Smooth muscle cell (in vitro differentiated cells): Measurements from ENCODE around the gene CDH15. TPM values are rescaled to one million over a fixed set of nuclear protein-coding genes. Genes with fewer than 3 reads are reported as not detected.

Experiments used
- DNase-seq: peaks from one replicate; lab custom pipeline; 2025; ENCODE audit not compliant: unreplicated experiment; lab: John Stamatoyannopoulos, UW
- H2AFZ ChIP-seq: fragments of 200-600 bp; sonication (generic); 2 replicates; pipeline ENCODE4 v1.6.0; 2016; ENCODE audit warnings: antibody characterized with exemption, low read depth, mild to moderate bottlenecking
- H3F3A ChIP-seq: fragments of 200-600 bp; sonication (generic); 2 replicates; pipeline ENCODE4 v1.6.0; 2017; ENCODE audit warnings: antibody characterized with exemption, low read depth
- H3K27ac ChIP-seq: fragments of 200-600 bp; sonication (generic); 2 replicates; pipeline ENCODE4 v1.5.1; 2016; ENCODE audit warnings: low read depth, mild to moderate bottlenecking
- H3K27me3 ChIP-seq: fragments of 200-600 bp; sonication (generic); 2 replicates; pipeline ENCODE4 v1.6.1; 2016; ENCODE audit warnings: low read depth, mild to moderate bottlenecking
- H3K36me3 ChIP-seq: fragments of 200-600 bp; sonication (generic); 2 replicates; pipeline ENCODE4 v1.5.1; 2016; ENCODE audit warnings: low read depth
- H3K4me1 ChIP-seq: fragments of 200-600 bp; sonication (generic); 2 replicates; pipeline ENCODE4 v1.5.1; 2016; ENCODE audit warnings: low read depth
- H3K4me2 ChIP-seq: fragments of 200-600 bp; sonication (generic); 2 replicates; pipeline ENCODE4 v1.6.0; 2016; ENCODE audit warnings: mild to moderate bottlenecking
- H3K4me3 ChIP-seq: fragments of 200-600 bp; sonication (generic); 2 replicates; pipeline ENCODE4 v1.5.1; 2016; ENCODE audit warnings: mild to moderate bottlenecking
- H3K79me2 ChIP-seq: fragments of 200-600 bp; sonication (generic); 2 replicates; pipeline ENCODE4 v1.6.0; 2016; ENCODE audit warnings: low read depth, mild to moderate bottlenecking
- H3K9ac ChIP-seq: fragments of 200-600 bp; sonication (generic); 2 replicates; pipeline ENCODE4 v1.6.0; 2016; ENCODE audit warnings: low read depth
- H3K9me3 ChIP-seq: fragments of 200-600 bp; sonication (generic); replicated peaks from 2 replicates; pipeline ENCODE4 v1.5.1; 2016; ENCODE audit warnings: low read depth
- H4K20me1 ChIP-seq: fragments of 200-600 bp; sonication (generic); 2 replicates; pipeline ENCODE4 v1.6.0; 2016; ENCODE audit warnings: low read depth
- CTCF ChIP-seq: fragments of 200-600 bp; sonication (generic); IDR thresholded peaks from 2 replicates; pipeline ENCODE4 v1.5.1; 2017; ENCODE audit warnings: borderline replicate concordance, mild to moderate bottlenecking, antibody characterized with exemption; ENCODE audit not compliant: insufficient read depth, poor library complexity, severe bottlenecking
- WGBS: methylation state at CpG from one replicate; pipeline ENCODE4 v1.1.7; 2016; ENCODE audit warnings: low lambda C conversion rate; 5-methylcytosine and 5-hydroxymethylcytosine counted together
- polyA plus RNA-seq: library from polyadenylated mRNA; unstranded; fragments of >200 nt; fragmentation: Nextera tagmentation; extraction: Ambion mirVana; gene quantifications from 2 replicates; pipeline ENCODE4 v1.2.1, GENCODE V29; 2016
- total RNA-seq: library from RNA; depleted of rRNA; stranded (reverse); fragments of >200 nt; gene quantifications from 2 replicates; pipeline ENCODE4 v1.2.3, GENCODE V29; 2014

CDH15 gene
- total and polyA plus RNA-seq, 2 experiments from 2014 or later = 0.36 to 1.4 TPM

DNA sequence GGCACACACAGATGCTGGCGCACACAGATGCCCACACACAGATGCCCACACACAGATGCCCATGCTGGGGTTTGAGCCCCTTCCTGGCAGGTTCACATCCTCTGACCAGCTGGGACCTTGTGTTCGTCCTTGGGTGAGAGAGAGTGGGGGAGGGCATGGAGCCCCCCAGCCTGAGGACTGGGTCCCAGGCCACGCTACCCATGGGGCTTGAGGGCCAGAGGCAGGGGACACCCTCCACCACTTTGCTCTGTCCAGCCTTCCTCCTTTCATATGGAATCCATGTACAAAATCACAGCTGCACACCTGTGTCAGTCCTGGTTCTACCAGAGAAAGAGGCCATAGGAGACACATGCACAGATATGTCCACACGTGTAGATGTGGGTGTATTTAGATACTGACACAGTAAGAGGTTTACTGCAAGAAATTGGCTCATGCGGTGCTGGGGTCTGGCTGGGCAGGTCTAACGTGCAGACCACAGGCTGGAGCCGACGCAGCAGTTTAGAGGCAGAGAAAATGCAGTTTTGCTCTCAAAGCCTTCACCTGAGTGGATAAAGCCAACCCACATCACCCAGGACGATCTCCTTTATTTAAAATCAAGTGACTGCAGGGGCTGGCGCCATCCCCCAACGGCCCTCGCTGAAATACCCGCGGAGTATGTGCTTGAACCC is 17.9 kb downstream of the CDH15 start:
- 78% methylated on average over 14 of the region's 14 CpGs for WGBS
- no peak overlapping the region for H3K4me2 ChIP-seq

DNA sequence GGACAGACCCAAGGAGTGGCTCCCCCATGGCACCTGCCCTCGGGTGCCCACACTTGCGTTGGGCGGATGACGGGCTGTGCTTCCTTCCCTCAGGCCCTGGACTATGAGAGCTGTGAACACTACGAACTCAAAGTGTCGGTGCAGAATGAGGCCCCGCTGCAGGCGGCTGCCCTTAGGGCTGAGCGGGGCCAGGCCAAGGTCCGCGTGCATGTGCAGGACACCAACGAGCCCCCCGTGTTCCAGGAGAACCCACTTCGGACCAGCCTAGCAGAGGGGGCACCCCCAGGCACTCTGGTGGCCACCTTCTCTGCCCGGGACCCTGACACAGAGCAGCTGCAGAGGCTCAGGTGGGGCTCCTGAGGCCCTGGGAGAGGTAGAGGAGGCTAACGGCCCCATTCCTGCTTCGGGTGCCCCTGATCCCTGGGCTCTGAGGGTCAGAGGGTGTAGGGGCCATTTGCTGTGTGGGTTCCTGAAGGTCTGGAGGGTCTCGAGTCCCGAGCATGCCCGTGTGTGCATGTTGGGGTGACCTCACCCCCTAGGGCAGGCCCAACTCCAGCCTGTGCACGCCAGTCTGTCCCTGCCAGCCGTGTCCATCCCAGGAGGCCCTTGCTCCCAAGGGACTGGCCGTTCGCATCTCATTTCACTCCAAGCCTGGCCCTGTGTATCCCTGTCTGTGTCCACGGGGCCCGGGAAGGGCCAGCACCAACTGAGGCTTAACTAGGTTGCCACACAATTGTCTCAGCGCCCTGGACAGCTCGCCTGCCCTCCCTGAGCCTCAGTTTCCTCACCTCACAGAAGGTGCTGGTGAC is 18.8 kb downstream of the CDH15 start:
- 84% methylated on average over 28 of the region's 28 CpGs for WGBS
- H3K4me1 ChIP-seq = no peaks in the 10 kb centered on the region
- H3F3A ChIP-seq = peaks cover 12% of the 10 kb centered on the region
- H3K36me3 ChIP-seq = no peaks in the 10 kb centered on the region
- no peak overlapping the region for H3K9ac ChIP-seq
- TF ChIP-seq CTCF = no peak
- H3K79me2 ChIP-seq = no peaks in the 10 kb centered on the region
- H3K4me3 ChIP-seq = no peak overlapping the region
- H3K9me3 ChIP-seq = no peaks in the 10 kb centered on the region
- H4K20me1 ChIP-seq = no peaks in the 10 kb centered on the region
- no peak overlapping the region for H2AFZ ChIP-seq
- H3K27me3 ChIP-seq = no peaks in the 10 kb centered on the region
- DNase-seq = no peak
- no peak overlapping the region for H3K27ac ChIP-seq
- H3K4me2 ChIP-seq = no peak overlapping the region

More for the DNA sequence above, 17.9 kb downstream of the CDH15 start:
- Histone ChIP-seq H3K27ac (no peak overlapping the region), H3K36me3 (no peaks in the 10 kb centered on the region), H3K4me3 (no peak overlapping the region), H3K27me3 (no peaks in the 10 kb centered on the region), H4K20me1 (no peaks in the 10 kb centered on the region), H3F3A (peaks cover 12% of the 10 kb centered on the region), H3K79me2 (no peaks in the 10 kb centered on the region), H3K4me1 (no peaks in the 10 kb centered on the region), H3K9ac (no peak overlapping the region), H3K9me3 (no peaks in the 10 kb centered on the region), H2AFZ (no peak overlapping the region)
- TF ChIP-seq CTCF = no peak
- DNase-seq = no peak

DNA sequence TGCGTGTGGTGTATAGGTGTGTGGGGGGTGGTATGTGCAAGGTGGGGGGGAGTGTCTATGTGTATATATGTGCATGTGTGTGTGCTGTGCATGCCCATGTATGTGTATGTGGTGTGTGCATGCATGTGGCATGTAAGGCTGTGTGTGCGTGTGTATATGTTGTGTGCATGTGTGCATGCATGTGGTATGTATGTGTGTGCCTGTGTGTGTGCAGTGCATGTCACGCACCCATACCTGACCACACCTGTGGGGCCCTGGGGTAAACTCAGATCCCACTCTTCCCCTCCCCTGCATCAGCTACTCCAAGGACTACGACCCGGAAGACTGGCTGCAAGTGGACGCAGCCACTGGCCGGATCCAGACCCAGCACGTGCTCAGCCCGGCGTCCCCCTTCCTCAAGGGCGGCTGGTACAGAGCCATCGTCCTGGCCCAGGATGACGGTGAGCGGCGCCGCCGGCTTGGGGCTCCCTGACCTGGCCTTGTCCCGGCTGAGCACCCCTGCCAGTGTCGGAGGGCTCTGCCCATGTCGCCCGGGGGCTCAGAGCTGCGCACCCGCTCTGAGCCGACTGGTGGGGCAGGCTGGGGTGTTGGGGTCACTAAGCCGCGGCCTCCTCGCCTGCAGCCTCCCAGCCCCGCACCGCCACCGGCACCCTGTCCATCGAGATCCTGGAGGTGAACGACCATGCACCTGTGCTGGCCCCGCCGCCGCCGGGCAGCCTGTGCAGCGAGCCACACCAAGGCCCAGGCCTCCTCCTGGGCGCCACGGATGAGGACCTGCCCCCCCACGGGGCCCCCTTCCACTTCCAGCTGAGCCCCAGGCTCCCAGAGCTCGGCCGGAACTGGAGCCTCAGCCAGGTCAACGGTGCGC is 19.7 kb downstream of the CDH15 start:
- Histone ChIP-seq H3K9me3 (no peaks in the 10 kb centered on the region), H3K27ac (no peak overlapping the region), H2AFZ (no peak overlapping the region), H3K4me2 (peak overlapping the region; percentile 95), H3K4me1 (no peaks in the 10 kb centered on the region), H3K79me2 (no peaks in the 10 kb centered on the region), H4K20me1 (no peaks in the 10 kb centered on the region), H3K9ac (no peak overlapping the region), H3K27me3 (no peaks in the 10 kb centered on the region), H3K36me3 (no peaks in the 10 kb centered on the region), H3F3A (peaks cover 12% of the 10 kb centered on the region), H3K4me3 (peak overlapping the region; percentile 50)
- 88% methylated on average over 32 of the region's 44 CpGs for WGBS
- TF ChIP-seq CTCF = no peak
- DNase-seq = no peak
